Neuronal stem cell (in vitro differentiated cells): Measurements from ENCODE around the gene RPL10.

Source experiments
- DNase-seq: peaks from one replicate; pipeline ENCODE4 v3.0.0-alpha.2; 2013; ENCODE audit warnings: low spot score
- H2AFZ ChIP-seq: one replicate; pipeline ENCODE4 v1.6.1; 2013; ENCODE audit warnings: mild to moderate bottlenecking, low read length, inconsistent platforms
- H2AK5ac ChIP-seq: 2 replicates; pipeline ENCODE4 v1.6.1; 2013; ENCODE audit warnings: low read depth, mild to moderate bottlenecking, inconsistent platforms, low read length, moderate library complexity, mixed read lengths
- H2BK120ac ChIP-seq: 2 replicates; pipeline ENCODE4 v1.6.1; 2013; ENCODE audit warnings: low read depth, mild to moderate bottlenecking, inconsistent platforms, low read length, moderate library complexity, mixed read lengths
- H2BK12ac ChIP-seq: one replicate; pipeline ENCODE4 v1.6.1; 2013; ENCODE audit warnings: low read length, inconsistent platforms
- H2BK15ac ChIP-seq: 2 replicates; pipeline ENCODE4 v1.6.1; 2013; ENCODE audit warnings: mild to moderate bottlenecking, low read length, inconsistent platforms, mixed read lengths
- H2BK5ac ChIP-seq: one replicate; pipeline ENCODE4 v1.6.1; 2013; ENCODE audit warnings: inconsistent platforms, mild to moderate bottlenecking, low read length, moderate library complexity
- H3K14ac ChIP-seq: one replicate; pipeline ENCODE4 v1.6.1; 2013; ENCODE audit warnings: low read length, inconsistent platforms
- H3K18ac ChIP-seq: 2 replicates; pipeline ENCODE4 v1.6.1; 2013; ENCODE audit warnings: low read length, inconsistent platforms
- H3K23ac ChIP-seq: 2 replicates; pipeline ENCODE4 v1.6.1; 2013; ENCODE audit warnings: low read depth, mild to moderate bottlenecking, mixed read lengths, low read length, inconsistent platforms; ENCODE audit not compliant: poor library complexity
- H3K27ac ChIP-seq: replicated peaks from 3 replicates; pipeline ENCODE4 v1.5.1; 2013; ENCODE audit warnings: low read length, inconsistent platforms
- H3K27me3 ChIP-seq, 3 experiments: 2 replicates each; pipeline ENCODE4 v1.6.1; 2013; ENCODE audit warnings: low read length in 3 of 3, mild to moderate bottlenecking in 2 of 3, inconsistent platforms in 1 of 3, low read depth in 1 of 3, mixed read lengths in 1 of 3, moderate library complexity in 1 of 3; ENCODE audit not compliant: control insufficient read depth in 3 of 3, insufficient read depth in 3 of 3
- H3K36me3 ChIP-seq, 2 donors: replicated peaks in 1 of 2; 2 replicates each; pipeline ENCODE4 v1.6.1; 2013; ENCODE audit warnings: low read length in 2 of 2; ENCODE audit not compliant: control insufficient read depth in 2 of 2, insufficient read depth in 2 of 2
- H3K4ac ChIP-seq: 2 replicates; pipeline ENCODE4 v1.6.1; 2013; ENCODE audit warnings: inconsistent platforms, mild to moderate bottlenecking, low read length, moderate library complexity
- H3K4me1 ChIP-seq, 2 donors: 1 replicate in 1 of 2; 2 replicates in 1 of 2; pipeline ENCODE4 v1.6.1; 2013; ENCODE audit warnings: low read length in 2 of 2, low read depth in 1 of 2; ENCODE audit not compliant: control insufficient read depth in 2 of 2, insufficient read depth in 1 of 2
- H3K4me2 ChIP-seq: one replicate; pipeline ENCODE4 v1.6.1; 2013; ENCODE audit warnings: mild to moderate bottlenecking, low read length, inconsistent platforms; ENCODE audit not compliant: insufficient read depth, poor library complexity, severe bottlenecking
- H3K4me3 ChIP-seq, 2 donors: 2 replicates each; pipeline ENCODE4 v1.5.1; 2013; ENCODE audit warnings: low read length in 2 of 2, mild to moderate bottlenecking in 2 of 2, inconsistent platforms in 1 of 2, moderate library complexity in 1 of 2
- H3K79me1 ChIP-seq: one replicate; pipeline ENCODE4 v1.6.1; 2013; ENCODE audit warnings: low read depth, mild to moderate bottlenecking, inconsistent platforms, low read length, moderate library complexity
- H3K9ac ChIP-seq: one replicate; pipeline ENCODE4 v1.6.1; 2013; ENCODE audit warnings: mild to moderate bottlenecking, low read depth, low read length, inconsistent platforms; ENCODE audit not compliant: poor library complexity
- H3K9me3 ChIP-seq, 2 donors: replicated peaks in 1 of 2; 2 replicates each; pipeline versions ENCODE3 to v1.6.1; 2013; ENCODE audit warnings: low read length in 2 of 2, mild to moderate bottlenecking in 2 of 2, inconsistent platforms in 1 of 2, low read depth in 1 of 2, mixed read lengths in 1 of 2, moderate library complexity in 1 of 2; ENCODE audit not compliant: control insufficient read depth in 2 of 2, insufficient read depth in 1 of 2
- H4K8ac ChIP-seq: one replicate; pipeline ENCODE4 v1.6.1; 2013; ENCODE audit warnings: low read depth, mild to moderate bottlenecking, inconsistent platforms, low read length, moderate library complexity
- H4K91ac ChIP-seq: one replicate; pipeline ENCODE4 v1.6.1; 2013; ENCODE audit warnings: low read length, low read depth, mild to moderate bottlenecking, inconsistent platforms; ENCODE audit not compliant: poor library complexity
- WGBS, 2 donors: extraction: QIAGEN DNeasy Blood & Tissue Kit; methylation state at CpG; one replicate each; pipeline ENCODE4 v1.1.7; 2013; ENCODE audit warnings: missing lambda C conversion rate in 2 of 2, mixed read lengths in 1 of 2; ENCODE audit not compliant: insufficient read length in 2 of 2, insufficient replicate concordance in 1 of 2; ENCODE audit errors: extremely low coverage in 2 of 2; 5-methylcytosine and 5-hydroxymethylcytosine counted together

RPL10 gene

DNA sequence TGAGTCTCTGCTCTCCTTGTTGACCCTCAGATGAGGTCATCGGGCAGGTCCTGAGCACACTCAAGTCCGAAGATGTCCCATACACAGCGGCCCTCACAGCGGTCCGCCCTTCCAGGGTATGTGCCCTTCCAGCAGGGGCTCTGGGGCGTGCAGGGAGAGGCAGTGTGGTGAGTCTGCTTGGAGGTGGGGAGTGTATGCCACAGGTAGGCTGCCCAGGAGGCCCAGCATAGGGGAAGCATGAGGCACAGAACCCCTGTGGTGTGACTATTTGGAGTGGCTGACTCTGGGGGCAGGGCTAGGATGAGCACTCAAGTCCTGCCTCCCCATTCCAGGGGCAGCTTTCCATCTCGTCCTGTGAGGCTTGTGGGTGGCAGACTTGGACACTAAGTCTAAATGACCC is 35.4 kb downstream of the RPL10 start:
- DNase-seq: no peak
- no CpG with 5 or more reads among the region's 7 CpGs for WGBS, 2 donors
- peaks cover 9 to 61% of the 10 kb centered on the region in 2 donors for H3K36me3 ChIP-seq
- no peak overlapping the region for H3K14ac ChIP-seq
- H3K4me2 ChIP-seq: no peak overlapping the region
- peaks cover 7 to 12% of the 10 kb centered on the region in 2 donors for H3K4me1 ChIP-seq
- H3K4ac ChIP-seq: no peak overlapping the region
- H3K18ac ChIP-seq: no peak overlapping the region
- no peak overlapping the region for H2AFZ ChIP-seq
- no peak overlapping the region for H2BK5ac ChIP-seq
- no peak overlapping the region for H2BK15ac ChIP-seq
- no peaks in the 10 kb centered on the region for H3K9me3 ChIP-seq
- H3K4me3 ChIP-seq: no peak overlapping the region
- no peak overlapping the region for H2BK12ac ChIP-seq
- H3K79me1 ChIP-seq: peaks cover 18% of the 10 kb centered on the region
- no peak overlapping the region for H3K9ac ChIP-seq
- no peak overlapping the region for H2BK120ac ChIP-seq
- no peak overlapping the region for H3K23ac ChIP-seq
- H4K8ac ChIP-seq: no peak overlapping the region
- H3K27ac ChIP-seq: no peak overlapping the region
- no peak overlapping the region for H4K91ac ChIP-seq
- no peaks in the 10 kb centered on the region for H3K27me3 ChIP-seq
- no peak overlapping the region for H2AK5ac ChIP-seq

DNA sequence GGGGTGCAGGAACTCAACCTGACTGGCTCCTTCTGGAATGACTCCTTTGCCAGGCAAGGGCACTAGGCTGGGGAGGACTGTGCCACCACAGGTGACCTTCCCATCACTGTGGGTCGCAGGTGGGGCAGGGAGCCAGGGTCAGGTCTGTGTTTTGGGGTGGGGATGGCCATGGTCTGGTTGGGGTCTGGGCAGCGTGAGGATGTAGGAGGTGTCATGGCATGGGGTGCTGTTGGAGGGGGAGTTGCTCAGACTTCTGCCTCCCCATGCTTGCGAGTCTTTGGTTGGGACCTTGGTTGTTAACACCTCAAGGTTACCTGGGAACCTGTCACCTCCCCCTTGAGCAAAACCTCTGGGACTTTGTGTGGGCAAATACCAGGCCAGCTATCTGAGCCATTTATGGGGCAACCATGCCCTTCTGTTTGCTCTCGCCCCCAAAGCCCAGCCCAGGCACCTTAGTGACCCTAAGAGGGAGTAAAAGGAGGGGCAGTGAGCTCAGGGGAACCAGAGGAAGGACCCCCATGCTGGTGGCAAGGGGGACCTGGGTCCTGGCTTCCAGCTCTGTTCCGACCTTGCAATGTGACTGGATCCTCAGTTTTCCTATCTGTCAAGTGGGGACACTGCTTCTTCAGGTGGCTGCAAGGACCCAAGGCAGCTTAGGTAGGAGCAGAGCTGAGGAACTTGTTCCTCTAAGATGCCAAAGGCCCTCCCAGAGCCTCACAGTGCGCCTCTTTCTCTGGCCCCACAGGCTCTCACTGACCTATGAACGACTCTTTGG is 36.4 kb downstream of the RPL10 start:
- no peak overlapping the region for H2BK12ac ChIP-seq

DNA sequence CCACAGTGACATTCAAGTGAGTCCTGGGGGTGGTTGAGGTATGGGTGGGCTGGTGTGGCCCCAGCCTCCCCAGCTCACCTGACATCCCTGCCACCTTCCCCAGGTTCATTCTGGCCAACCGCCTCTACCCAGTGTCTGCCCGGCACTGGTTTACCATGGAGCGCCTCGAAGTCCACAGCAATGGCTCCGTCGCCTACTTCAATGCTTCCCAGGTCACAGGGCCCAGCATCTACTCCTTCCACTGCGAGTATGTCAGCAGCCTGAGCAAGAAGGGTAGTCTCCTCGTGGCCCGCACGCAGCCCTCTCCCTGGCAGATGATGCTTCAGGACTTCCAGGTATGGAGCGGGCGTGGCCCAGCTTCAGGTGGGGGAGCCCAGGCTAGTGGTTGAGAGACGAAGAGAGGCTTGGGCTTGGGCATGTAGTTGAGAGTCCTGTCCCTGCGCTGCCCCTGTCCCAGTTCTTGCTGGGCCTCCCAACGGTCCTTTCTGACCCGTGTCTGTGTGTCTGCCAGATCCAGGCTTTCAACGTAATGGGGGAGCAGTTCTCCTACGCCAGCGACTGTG is 37.1 kb downstream of the RPL10 start:
- Histone ChIP-seq H3K4me3 (no peak overlapping the region), H4K8ac (no peak overlapping the region), H3K27me3 (no peaks in the 10 kb centered on the region), H4K91ac (no peak overlapping the region), H2BK12ac (no peak overlapping the region), H2AFZ (no peak overlapping the region), H3K4me1 (peaks cover 7% of the 10 kb centered on the region in 2 donors), H2BK5ac (no peak overlapping the region), H3K9me3 (no peaks in the 10 kb centered on the region), H3K36me3 (peaks cover 18 to 77% of the 10 kb centered on the region in 2 donors), H3K4me2 (no peak overlapping the region), H3K27ac (no peak overlapping the region), H2BK15ac (no peak overlapping the region), H3K4ac (no peak overlapping the region), H3K18ac (no peak overlapping the region), H2AK5ac (no peak overlapping the region), H2BK120ac (no peak overlapping the region), H3K79me1 (peaks cover 15% of the 10 kb centered on the region), H3K9ac (no peak overlapping the region), H3K14ac (no peak overlapping the region), H3K23ac (no peak overlapping the region)
- DNase-seq: no peak
- WGBS, 2 donors: no CpG with 5 or more reads among the region's 19 CpGs

More for the DNA sequence above, 36.4 kb downstream of the RPL10 start:
- H3K4me1 ChIP-seq: peaks cover 7% of the 10 kb centered on the region in 2 donors
- H4K8ac ChIP-seq: no peak overlapping the region
- H3K18ac ChIP-seq: no peak overlapping the region
- H3K79me1 ChIP-seq: peaks cover 13% of the 10 kb centered on the region
- no peak for DNase-seq
- H3K9ac ChIP-seq: no peak overlapping the region
- no peak overlapping the region for H3K27ac ChIP-seq
- H2BK5ac ChIP-seq: no peak overlapping the region
- H3K9me3 ChIP-seq: no peaks in the 10 kb centered on the region
- WGBS, 2 donors: no CpG with 5 or more reads among the region's 7 CpGs
- H2BK15ac ChIP-seq: no peak overlapping the region
- H3K4me2 ChIP-seq: no peak overlapping the region
- no peak overlapping the region for H3K4ac ChIP-seq
- no peak overlapping the region for H3K14ac ChIP-seq
- no peak overlapping the region for H2AFZ ChIP-seq
- H3K4me3 ChIP-seq: no peak overlapping the region
- no peak overlapping the region for H3K23ac ChIP-seq
- H4K91ac ChIP-seq: no peak overlapping the region
- no peaks in the 10 kb centered on the region for H3K27me3 ChIP-seq
- peaks cover 15 to 70% of the 10 kb centered on the region in 2 donors for H3K36me3 ChIP-seq
- H2BK120ac ChIP-seq: no peak overlapping the region
- H2AK5ac ChIP-seq: no peak overlapping the region

DNA sequence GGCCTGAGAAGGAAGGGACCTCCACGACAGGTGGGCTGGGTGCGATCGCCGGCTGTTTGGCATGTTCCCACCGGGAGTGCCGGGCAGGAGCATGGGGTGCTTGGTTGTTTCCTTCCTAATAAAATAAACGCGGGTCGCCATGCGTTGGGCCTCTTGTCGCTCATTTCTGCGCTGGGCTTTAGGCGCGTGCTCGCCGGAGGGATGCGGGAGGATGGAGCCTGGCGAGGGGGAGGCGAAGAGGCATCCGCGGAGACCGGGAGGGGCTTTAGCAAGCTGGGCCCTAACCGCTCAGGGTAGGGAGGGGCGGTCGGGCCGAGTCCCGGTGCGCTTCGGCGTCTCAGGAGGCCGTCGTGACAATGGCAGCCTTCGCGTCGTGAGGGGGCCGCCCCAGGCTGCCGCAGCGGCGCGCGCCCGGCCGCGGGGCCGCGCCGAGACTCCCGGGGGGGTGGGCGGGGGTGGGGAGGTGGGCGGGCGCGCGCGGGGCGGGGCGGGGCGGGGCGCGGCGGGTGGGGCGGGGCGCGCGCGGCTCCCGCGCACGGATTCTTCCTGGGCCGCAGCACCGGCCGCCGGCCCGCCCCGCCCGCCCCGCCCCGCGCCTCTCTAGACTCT is 38.3 kb downstream of the RPL10 start:
- peak overlapping the region; percentile 80 for H2AFZ ChIP-seq
- peaks cover 7% of the 10 kb centered on the region in 2 donors for H3K4me1 ChIP-seq
- no peak overlapping the region for H2BK15ac ChIP-seq
- DNase-seq: no peak
- H2BK120ac ChIP-seq: peak overlapping the region; percentile 81
- no peak overlapping the region for H4K8ac ChIP-seq
- H3K27ac ChIP-seq: peak overlapping the region; percentile 59
- peak overlapping the region; percentile 94 for H3K9ac ChIP-seq
- peak overlapping the region; percentile 53 for H2BK5ac ChIP-seq
- no peak overlapping the region for H3K4ac ChIP-seq
- H2AK5ac ChIP-seq: no peak overlapping the region
- H3K4me3 ChIP-seq: peak overlapping the region; percentile 91 to 98
- H3K27me3 ChIP-seq: no peaks in the 10 kb centered on the region
- H3K9me3 ChIP-seq: no peaks in the 10 kb centered on the region
- H3K36me3 ChIP-seq: peaks cover 23 to 83% of the 10 kb centered on the region in 2 donors
- no peak overlapping the region for H3K23ac ChIP-seq
- H3K79me1 ChIP-seq: peaks cover 14% of the 10 kb centered on the region
- no peak overlapping the region for H2BK12ac ChIP-seq
- H3K18ac ChIP-seq: peak overlapping the region; percentile 94
- WGBS, 2 donors: no CpG with 5 or more reads among the region's 78 CpGs
- no peak overlapping the region for H3K14ac ChIP-seq
- no peak overlapping the region for H4K91ac ChIP-seq
- H3K4me2 ChIP-seq: peak overlapping the region; percentile 45
